K562 (cell line): ENCODE measurements around the gene ERVK3-1. TPM values are rescaled to one million over a fixed set of nuclear protein-coding genes. Genes with fewer than 3 reads are reported as not detected.
A peak's percentile ranks its signal among the peaks of the same experiment; 100 is the strongest.

ENCODE experiments used
- ARHGAP35 ChIP-seq: fragments of 450-650 bp; IDR thresholded peaks from 2 replicates; pipeline ENCODE4 v1.6.1; 2018; ENCODE audit not compliant: partially characterized antibody
- CBX5 ChIP-seq: IDR thresholded peaks from 2 replicates; pipeline ENCODE4 v1.6.1; 2014; ENCODE audit warnings: low read depth, borderline replicate concordance
- ELF4 ChIP-seq: fragments of 450-650 bp; formaldehyde crosslinking; IDR thresholded peaks from 2 replicates; pipeline ENCODE4 v1.4.0; 2022; ENCODE audit warnings: missing genetic modification characterization
- FOXA3 ChIP-seq, 2 experiments: fragments of 450-650 bp in 1 of 2; sonication (generic) in 1 of 2; formaldehyde crosslinking; IDR thresholded peaks in 1 of 2; conservative IDR thresholded peaks in 1 of 2; 2 replicates each; pipeline versions ENCODE4 v1.4.0 to v1.8.0; 2020 to 2022; ENCODE audit warnings: mild to moderate bottlenecking in 2 of 2, missing genetic modification reagents in 1 of 2
- GATAD2B ChIP-seq: fragments of 450-650 bp; IDR thresholded peaks from 2 replicates; pipeline ENCODE4 v1.6.1; 2017; ENCODE audit warnings: mild to moderate bottlenecking, borderline replicate concordance
- HBP1 ChIP-seq: fragments of 450-650 bp; formaldehyde crosslinking; IDR thresholded peaks from 2 replicates; pipeline ENCODE4 v1.4.0; 2022; ENCODE audit warnings: missing genetic modification characterization
- HES1 ChIP-seq: fragments of 450-650 bp; IDR thresholded peaks from 2 replicates; pipeline ENCODE4 v1.6.1; 2016; ENCODE audit warnings: low read depth, mild to moderate bottlenecking, moderate library complexity
- NFYB ChIP-seq: IDR thresholded peaks from 2 replicates; pipeline ENCODE4 v1.6.1; 2011; ENCODE audit warnings: mild to moderate bottlenecking, moderate library complexity; ENCODE audit not compliant: insufficient read length; ENCODE audit errors: extremely low read depth
- PHB ChIP-seq: fragments of 250-450 bp; sonication (Bioruptor Pico); IDR thresholded peaks from 2 replicates; pipeline ENCODE4 v1.5.0; 2021
- USF2 ChIP-seq: sonication (generic); formaldehyde crosslinking; IDR thresholded peaks from 2 replicates; pipeline ENCODE4 v1.5.0; 2020; ENCODE audit warnings: missing genetic modification reagents
- ZBTB40 ChIP-seq, 2 experiments: fragments of 450-650 bp in 1 of 2; sonication (generic) in 1 of 2; formaldehyde crosslinking in 1 of 2; IDR thresholded peaks; 2 replicates each; pipeline versions ENCODE4 v1.7.1 to v1.9.0; 2016 to 2022; ENCODE audit warnings: inconsistent platforms in 1 of 2, mild to moderate bottlenecking in 1 of 2, missing genetic modification reagents in 1 of 2
- ZKSCAN1 ChIP-seq: fragments of 150-350 bp; IDR thresholded peaks from 2 replicates; pipeline ENCODE4 v1.6.1; 2016; ENCODE audit warnings: low read depth, low read length
- ZNF263 ChIP-seq: sonication (generic); formaldehyde crosslinking; IDR thresholded peaks from 2 replicates; pipeline ENCODE4 v1.8.0; 2022; ENCODE audit warnings: mild to moderate bottlenecking, missing genetic modification reagents, borderline replicate concordance
- polyA plus RNA-seq, 8 experiments: library from polyadenylated mRNA; depleted of rRNA in 4 of 8; stranded (reverse) in 5 of 8; unstranded in 3 of 8; fragments of >200 nt; fragmentation: Nextera tagmentation in 2 of 8; fragmentation: Illumina TruSeq in 1 of 8; extraction: Ambion mirVana in 2 of 8; extraction: Trizol in 1 of 8; gene quantifications; 2 replicates each; pipeline versions ENCODE4 v1.2.1 to v1.2.3, GENCODE V29; 2011 to 2014; ENCODE audit warnings: inconsistent platforms in 1 of 8, missing spikeins in 1 of 8
- total RNA-seq, 7 experiments: library from RNA; depleted of rRNA in 6 of 7; stranded (reverse); fragments of >200 nt in 6 of 7; fragmentation: Illumina TruSeq in 2 of 7; extraction: Trizol in 2 of 7; gene quantifications; 2 replicates each; pipeline versions ENCODE4 v1.2.1 to v1.2.3, GENCODE V29; 2011 to 2021; ENCODE audit warnings: low replicate concordance in 1 of 7
- TF ChIP-seq, protein P1 (sequence below): fragments of 450-650 bp; formaldehyde crosslinking; IDR thresholded peaks from 2 replicates; pipeline ENCODE4 v1.4.0; 2020; ENCODE audit warnings: mild to moderate bottlenecking, moderate library complexity

ERVK3-1 gene
- total and polyA plus RNA-seq, 9 of the 15 experiments (the other 6 are each of a cell fraction or from before 2014, with no cell fraction given) = 87.6 to 299 (median 119) TPM

DNA sequence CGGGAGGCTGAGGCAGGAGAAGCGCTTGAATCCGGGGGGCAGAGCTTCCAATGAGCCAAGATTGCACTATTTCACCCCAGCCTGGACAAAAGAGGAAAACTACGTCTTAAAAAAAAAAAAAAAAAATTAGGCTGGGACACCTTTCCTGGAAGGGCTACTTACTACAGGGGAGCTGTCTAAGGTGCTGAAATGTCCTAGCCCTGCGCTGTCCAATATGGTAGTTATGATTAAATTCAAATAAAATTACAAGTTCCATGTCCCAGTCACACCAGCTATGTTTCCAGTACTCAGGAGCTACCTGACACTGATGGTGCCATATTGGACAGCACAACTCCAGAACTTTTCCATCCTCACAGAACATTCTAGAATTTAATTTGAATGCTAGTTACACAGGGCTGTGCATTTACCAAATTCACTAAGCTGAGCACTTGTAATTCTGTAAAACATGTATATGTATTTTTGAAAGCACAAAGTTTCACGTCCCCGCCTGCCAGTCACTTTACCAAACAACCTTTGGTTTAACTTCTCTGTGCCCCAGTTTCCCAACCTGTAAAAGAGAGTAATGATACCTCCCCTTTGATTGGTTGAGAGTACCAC is 12.4 kb downstream of the ERVK3-1 start (continued):
- peak; percentile 81 for TF ChIP-seq ZBTB40 (IDR thresholded peaks at IDR 0.05)
- peak; percentile 37; the same call in 1 of the 2 replicates for TF ChIP-seq ZBTB40 (CRISPR knock-in tag; IDR thresholded peaks at IDR 0.05)
- no peak for TF ChIP-seq FOXA3 (CRISPR knock-in tag; conservative IDR thresholded peaks at IDR 0.05 in 1 of 2, IDR thresholded peaks at IDR 0.05 in 1 of 2)
- TF ChIP-seq ZNF263 (CRISPR knock-in tag) = no peak
- no peak for TF ChIP-seq HBP1 (CRISPR knock-in tag)
- TF ChIP-seq ELF4 (CRISPR knock-in tag) = no peak
- TF ChIP-seq CBX5 = no peak
- TF ChIP-seq, protein P1, sequence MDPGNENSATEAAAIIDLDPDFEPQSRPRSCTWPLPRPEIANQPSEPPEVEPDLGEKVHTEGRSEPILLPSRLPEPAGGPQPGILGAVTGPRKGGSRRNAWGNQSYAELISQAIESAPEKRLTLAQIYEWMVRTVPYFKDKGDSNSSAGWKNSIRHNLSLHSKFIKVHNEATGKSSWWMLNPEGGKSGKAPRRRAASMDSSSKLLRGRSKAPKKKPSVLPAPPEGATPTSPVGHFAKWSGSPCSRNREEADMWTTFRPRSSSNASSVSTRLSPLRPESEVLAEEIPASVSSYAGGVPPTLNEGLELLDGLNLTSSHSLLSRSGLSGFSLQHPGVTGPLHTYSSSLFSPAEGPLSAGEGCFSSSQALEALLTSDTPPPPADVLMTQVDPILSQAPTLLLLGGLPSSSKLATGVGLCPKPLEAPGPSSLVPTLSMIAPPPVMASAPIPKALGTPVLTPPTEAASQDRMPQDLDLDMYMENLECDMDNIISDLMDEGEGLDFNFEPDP = no peak
- no peak for TF ChIP-seq HES1
- no peak for TF ChIP-seq USF2 (CRISPR knock-in tag)
- TF ChIP-seq ZKSCAN1 = no peak
- no peak for TF ChIP-seq PHB (CRISPR knock-in tag)
- TF ChIP-seq NFYB = no peak
- TF ChIP-seq ARHGAP35 = no peak
- TF ChIP-seq GATAD2B = no peak
